ENCODE results near the gene C10orf120.

C10orf120 gene

DNA sequence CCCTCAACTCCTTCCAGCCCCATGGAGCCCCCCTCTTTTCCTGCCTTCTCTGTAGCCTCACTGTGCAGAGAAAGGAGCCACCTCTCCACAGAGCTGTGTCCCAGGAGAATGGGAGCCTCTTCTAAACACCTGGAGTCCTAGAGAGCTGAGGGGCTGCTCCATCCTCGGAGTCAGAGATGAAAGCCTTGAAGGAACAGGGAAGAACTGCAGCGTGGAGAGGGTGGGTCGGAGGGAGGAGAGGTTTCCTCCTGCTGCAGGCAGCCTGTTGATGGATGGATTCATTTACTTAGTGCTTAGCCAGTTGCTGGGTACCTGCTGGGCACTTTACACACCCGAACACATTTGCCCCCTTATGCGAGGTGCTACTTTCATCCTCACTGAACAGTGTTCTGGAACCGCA, 39.0 kb downstream of the C10orf120 start:
- no peak for ATAC-seq (replicated peaks)

DNA sequence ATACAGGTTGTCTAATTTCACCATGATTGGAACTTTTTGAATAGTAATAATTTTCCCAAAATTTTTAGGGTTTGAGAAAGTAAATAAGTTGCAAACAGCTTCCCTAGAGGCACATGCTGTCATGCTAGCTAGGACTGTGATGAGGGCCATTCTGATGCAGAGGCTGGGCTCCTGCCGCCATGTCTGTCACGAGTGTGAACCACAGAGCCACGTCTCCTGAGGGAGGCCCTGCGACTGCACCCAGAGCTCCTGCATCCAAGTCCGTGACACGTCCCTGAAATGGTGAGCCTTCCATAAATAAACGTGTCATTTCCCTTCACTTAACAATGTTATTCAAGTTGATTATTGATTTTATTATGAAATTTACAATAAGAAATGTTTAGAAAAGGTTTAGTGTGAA, 40.0 kb downstream of the C10orf120 start:
- Mint-ChIP-seq H3K4me1 (no peaks in the 10 kb centered on the region), H3K36me3 (no peaks in the 10 kb centered on the region), H3K27ac (no peak overlapping the region), H3K27me3 (peaks cover 15 to 25% of the 10 kb centered on the region in 2 donors), H3K4me3 (no peak overlapping the region), H3K9me3 (no peaks in the 10 kb centered on the region)
- DNase-seq (no peak), ATAC-seq (replicated peaks) (no peak)

More for the DNA sequence above, 39.0 kb downstream of the C10orf120 start:
- DNase-seq: no peak
- Mint-ChIP-seq H3K4me1 (no peaks in the 10 kb centered on the region), H3K36me3 (no peaks in the 10 kb centered on the region), H3K27ac (no peak overlapping the region), H3K9me3 (no peaks in the 10 kb centered on the region), H3K27me3 (peaks cover 20 to 29% of the 10 kb centered on the region in 2 donors), H3K4me3 (no peak overlapping the region)

GRCh38 chr10:122659126-122659525, 40.5 kb downstream of the C10orf120 start:
- no peaks in the 10 kb centered on the region for H3K9me3 Mint-ChIP-seq
- H3K27me3 Mint-ChIP-seq: peaks cover 15 to 25% of the 10 kb centered on the region in 2 donors

GRCh38 chr10:122658356-122659049, 41.1 kb downstream of the C10orf120 start:
- Mint-ChIP-seq H3K4me1 (no peaks in the 10 kb centered on the region), H3K36me3 (no peaks in the 10 kb centered on the region), H3K27me3 (peaks cover 11 to 25% of the 10 kb centered on the region in 2 donors), H3K27ac (no peak overlapping the region), H3K4me3 (no peak overlapping the region), H3K9me3 (no peaks in the 10 kb centered on the region)
- DNase-seq (no peak), ATAC-seq (replicated peaks) (no peak)

More at GRCh38 chr10:122659126-122659525, 40.5 kb downstream of the C10orf120 start:
- H3K4me1 Mint-ChIP-seq: no peaks in the 10 kb centered on the region
- no peak for ATAC-seq (replicated peaks)
- H3K4me3 Mint-ChIP-seq: no peak overlapping the region
- H3K36me3 Mint-ChIP-seq: no peaks in the 10 kb centered on the region
- no peak for DNase-seq
- no peak overlapping the region for H3K27ac Mint-ChIP-seq

DNA sequence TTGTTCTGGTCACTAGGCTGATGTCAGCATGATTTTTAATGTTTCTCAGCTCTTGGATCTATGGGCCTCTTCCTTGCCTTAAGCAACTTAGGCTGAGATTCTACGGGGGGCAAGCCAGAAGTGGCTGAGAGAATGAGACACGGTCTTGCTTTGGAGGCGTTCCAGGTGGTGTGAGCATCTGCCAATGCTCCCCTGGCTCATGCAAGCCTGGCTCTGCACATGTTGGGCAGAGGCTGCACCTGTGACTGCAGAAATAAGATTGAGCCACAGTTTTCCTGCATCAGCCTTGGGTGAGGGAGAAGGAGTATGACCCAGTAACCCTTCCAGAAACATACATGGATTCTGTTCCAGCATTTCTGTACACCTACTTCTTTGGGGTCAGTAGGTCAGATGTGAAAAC, 41.9 kb downstream of the C10orf120 start:
- Mint-ChIP-seq H3K4me3 (no peak overlapping the region), H3K27ac (no peak overlapping the region), H3K4me1 (no peaks in the 10 kb centered on the region), H3K9me3 (no peaks in the 10 kb centered on the region), H3K27me3 (peaks cover 18 to 20% of the 10 kb centered on the region in 2 donors), H3K36me3 (no peaks in the 10 kb centered on the region)
- ATAC-seq (replicated peaks): no peak
- no peak for DNase-seq

GRCh38 chr10:122657255-122657654, 42.4 kb downstream of the C10orf120 start:
- no peaks in the 10 kb centered on the region for H3K4me1 Mint-ChIP-seq
- H3K27ac Mint-ChIP-seq: no peak overlapping the region
- ATAC-seq (replicated peaks): no peak
- H3K27me3 Mint-ChIP-seq: peaks cover 15 to 19% of the 10 kb centered on the region in 2 donors
- no peak for DNase-seq
- no peaks in the 10 kb centered on the region for H3K9me3 Mint-ChIP-seq
- no peaks in the 10 kb centered on the region for H3K36me3 Mint-ChIP-seq
- no peak overlapping the region for H3K4me3 Mint-ChIP-seq

DNA sequence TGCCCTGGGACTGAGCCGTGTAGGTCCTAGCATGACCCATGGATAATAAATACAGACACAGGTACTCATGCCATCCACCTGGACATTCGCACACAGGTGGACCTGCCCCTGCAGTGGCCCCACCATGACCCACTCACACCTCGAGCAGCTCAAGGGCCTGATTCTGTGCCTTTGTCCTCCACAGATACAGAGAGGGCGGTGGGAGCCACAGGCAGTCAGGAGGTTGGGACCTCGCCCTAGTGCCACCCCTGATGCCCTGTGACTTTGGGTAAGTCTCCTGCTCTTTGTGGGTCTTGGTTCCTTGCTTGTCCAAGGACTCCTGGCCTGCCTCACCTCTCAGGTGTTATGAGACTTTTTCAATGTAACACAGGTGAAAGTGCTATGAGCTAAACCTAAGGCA, 42.9 kb downstream of the C10orf120 start:
- ATAC-seq (replicated peaks) (no peak), DNase-seq (no peak)
- Mint-ChIP-seq H3K27ac (no peak overlapping the region), H3K36me3 (no peaks in the 10 kb centered on the region), H3K9me3 (no peaks in the 10 kb centered on the region), H3K4me3 (no peak overlapping the region), H3K27me3 (peaks cover 15 to 24% of the 10 kb centered on the region in 2 donors), H3K4me1 (no peaks in the 10 kb centered on the region)

GRCh38 chr10:122656308-122656705, 43.3 kb downstream of the C10orf120 start:
- H3K4me3 Mint-ChIP-seq: no peak overlapping the region
- H3K36me3 Mint-ChIP-seq: no peaks in the 10 kb centered on the region
- no peaks in the 10 kb centered on the region for H3K4me1 Mint-ChIP-seq
- H3K9me3 Mint-ChIP-seq: no peaks in the 10 kb centered on the region
- no peak overlapping the region for H3K27ac Mint-ChIP-seq
- H3K27me3 Mint-ChIP-seq: peaks cover 15 to 24% of the 10 kb centered on the region in 2 donors
- no peak for DNase-seq
- ATAC-seq (replicated peaks): no peak

DNA sequence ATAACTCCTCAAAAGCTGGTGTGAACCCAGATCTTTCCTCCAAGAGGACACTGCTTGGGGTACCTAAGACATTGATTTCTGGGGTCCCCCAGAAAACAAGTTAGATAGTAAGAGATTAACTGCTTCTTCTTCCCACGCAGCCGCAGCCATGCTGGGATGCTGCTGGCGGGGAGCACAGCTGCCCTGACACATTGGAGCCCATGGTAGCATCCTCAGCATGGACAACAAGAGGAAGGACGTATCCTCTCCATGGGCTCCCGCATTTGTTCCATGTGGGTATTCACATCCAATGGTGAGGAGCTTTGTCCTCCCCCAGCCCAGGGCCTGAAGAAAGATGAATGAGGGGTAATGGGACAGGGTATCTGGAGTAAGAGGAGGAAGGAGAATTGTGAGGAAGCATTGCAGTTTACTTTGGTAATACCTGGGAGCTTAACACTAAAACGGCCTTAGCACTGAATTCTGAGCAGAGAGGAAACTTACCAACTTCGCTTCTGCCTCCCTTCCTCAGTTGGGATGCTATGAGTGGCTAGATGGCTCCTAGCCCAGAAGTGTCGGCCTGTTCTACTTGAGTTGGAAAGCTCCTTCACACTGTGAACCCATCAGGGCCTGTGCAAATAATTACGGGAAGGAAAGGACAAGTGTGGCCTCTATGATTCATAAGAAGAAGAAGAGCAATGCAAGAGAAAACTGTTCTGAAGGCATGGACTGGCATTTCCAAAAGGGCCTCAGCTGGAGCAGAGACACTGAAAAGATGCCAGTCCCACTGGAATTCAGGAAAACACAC, 43.9 kb downstream of the C10orf120 start:
- Mint-ChIP-seq H3K4me1 (no peaks in the 10 kb centered on the region), H3K36me3 (no peaks in the 10 kb centered on the region), H3K4me3 (no peak overlapping the region), H3K27ac (no peak overlapping the region), H3K9me3 (no peaks in the 10 kb centered on the region), H3K27me3 (peaks cover 11 to 24% of the 10 kb centered on the region in 2 donors)
- DNase-seq: no peak
- ATAC-seq (replicated peaks): no peak

- no peak for ATAC-seq (replicated peaks)
- H3K4me1 Mint-ChIP-seq: no peaks in the 10 kb centered on the region
- no peak overlapping the region for H3K4me3 Mint-ChIP-seq
These were observed 49.3 kb downstream of the C10orf120 start for GRCh38 chr10:122650331-122650730.

DNA sequence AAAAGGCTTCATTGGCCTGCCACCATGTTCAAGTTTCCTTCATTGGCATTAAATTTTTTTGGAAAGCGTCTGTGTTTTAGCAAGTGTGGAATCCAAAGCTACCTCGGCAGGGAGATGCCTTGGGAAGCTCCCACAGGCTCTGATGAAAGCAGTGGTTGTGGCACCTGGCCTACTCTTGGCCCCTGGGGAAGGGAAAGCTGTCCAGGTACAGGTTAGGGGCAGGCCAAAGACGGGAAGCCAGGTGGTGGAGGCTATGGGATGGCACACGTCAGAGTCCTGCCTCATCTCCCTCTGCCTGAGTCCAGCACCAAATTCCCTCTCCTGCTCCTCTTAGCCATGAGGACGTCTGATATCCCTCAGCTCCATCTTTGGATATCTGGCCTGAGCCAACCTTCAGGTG, 49.7 kb downstream of the C10orf120 start:
- Mint-ChIP-seq H3K9me3 (no peaks in the 10 kb centered on the region), H3K27ac (no peak overlapping the region), H3K4me1 (no peaks in the 10 kb centered on the region), H3K36me3 (no peaks in the 10 kb centered on the region), H3K27me3 (peaks cover 11 to 41% of the 10 kb centered on the region in 2 donors), H3K4me3 (no peak overlapping the region)
- ATAC-seq (replicated peaks) (no peak), DNase-seq (no peak)

More at GRCh38 chr10:122650331-122650730, 49.3 kb downstream of the C10orf120 start:
- Mint-ChIP-seq H3K27ac (no peak overlapping the region), H3K36me3 (no peaks in the 10 kb centered on the region), H3K9me3 (no peaks in the 10 kb centered on the region), H3K27me3 (peaks cover 15 to 41% of the 10 kb centered on the region in 2 donors)
- DNase-seq: no peak

DNA sequence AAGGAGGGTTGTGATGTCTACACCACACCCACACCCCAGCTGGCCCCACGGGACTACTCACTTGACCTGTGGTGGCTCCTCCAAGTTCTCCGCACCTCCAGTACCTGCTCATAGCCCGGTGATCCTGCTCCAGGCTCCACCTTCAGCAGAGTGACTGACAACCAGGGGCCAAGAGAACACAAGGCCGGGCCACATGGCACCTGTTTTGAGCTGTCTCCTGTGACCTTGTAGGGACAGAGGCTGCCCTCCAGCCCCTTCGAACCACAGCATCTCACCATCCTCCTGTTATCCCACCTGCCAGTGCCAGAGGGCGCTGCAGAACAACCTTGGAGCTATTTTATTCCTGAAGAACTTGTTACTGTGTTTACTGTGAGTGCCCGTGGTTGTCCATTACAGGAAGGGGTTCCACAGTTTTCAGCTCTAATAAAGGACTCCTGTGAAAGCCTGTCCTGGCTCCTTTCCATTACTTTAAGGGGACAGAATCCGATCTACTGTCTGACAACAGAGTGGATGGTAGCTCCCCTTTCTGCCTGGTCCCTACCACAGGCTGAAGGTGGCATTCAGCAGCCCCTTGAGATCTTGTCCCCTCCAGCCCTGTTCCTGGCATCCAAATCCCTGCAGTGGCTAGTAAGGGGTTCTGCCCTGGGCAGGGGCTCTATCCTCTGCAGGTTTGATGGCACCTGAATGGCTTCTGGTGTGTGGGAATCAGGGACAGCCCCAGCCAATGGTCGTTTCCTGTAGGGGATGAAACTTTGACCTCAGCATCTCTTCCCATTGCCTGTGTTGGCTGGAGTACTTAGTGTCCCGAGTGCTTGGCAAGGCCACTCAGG, 50.8 kb downstream of the C10orf120 start:
- ATAC-seq (replicated peaks) (peak in 1 of 2 donors; percentile 48), DNase-seq (no peak)
- Mint-ChIP-seq H3K4me1 (no peaks in the 10 kb centered on the region), H3K36me3 (no peaks in the 10 kb centered on the region), H3K27ac (no peak overlapping the region), H3K4me3 (no peak overlapping the region), H3K9me3 (no peaks in the 10 kb centered on the region), H3K27me3 (peaks cover 11 to 41% of the 10 kb centered on the region in 2 donors)
